A549 (cell line): ENCODE results near the gene TACC2. TPM values are rescaled to one million over a fixed set of nuclear protein-coding genes. Genes with fewer than 3 reads are reported as not detected.
A peak's percentile ranks its signal among the peaks of the same experiment; 100 is the strongest.

Experiments
- ATAC-seq, 2 experiments: fragments of 200-7000 bp in 1 of 2; fragments of >200 bp in 1 of 2; cut with Nextera tagmentation in 1 of 2; cut with Tn5 transposase in 1 of 2; 3 replicates each; pipeline versions ENCODE4 v1.8.0 to v1.9.1; 2018 to 2020; ENCODE audit warnings: mild to moderate bottlenecking in 1 of 2, moderate library complexity in 1 of 2
- CTCF ChIA-PET: fragments of 300-600 bp; sonication (Branson Sonifier 250); formaldehyde crosslinking; extraction: SDS; loops from one replicate; lab custom pipeline; 2021; ENCODE audit warnings: antibody characterized with exemption, inconsistent platforms; lab: Yijun Ruan, JAX
- POLR2A ChIA-PET: fragments of 350-600 bp; formaldehyde crosslinking; extraction: SDS; loops from one replicate; lab custom pipeline; 2021; ENCODE audit warnings: antibody characterized with exemption, inconsistent platforms; lab: Yijun Ruan, JAX
- DNase-seq, 2 experiments: peaks; one replicate each; pipeline versions ENCODE4 v3.0.0 to v3.0.0-alpha.2; 2011 to 2016; ENCODE audit warnings: low read depth in 1 of 2, low spot score in 1 of 2
- FAIRE-seq: peaks from 2 replicates; lab custom pipeline; 2011; peaks lifted over from hg19 to GRCh38; lab: Jason Lieb, UNC
- H3K27ac ChIP-seq, 2 experiments: fragments of >200 bp; sonication (Bioruptor Twin); formaldehyde crosslinking; 3 replicates each; pipeline ENCODE4 v1.5.1; 2016 to 2017
- H3K4me1 ChIP-seq: fragments of >200 bp; sonication (Bioruptor Twin); formaldehyde crosslinking; 3 replicates; pipeline ENCODE4 v1.6.1; 2016
- H3K4me2 ChIP-seq: fragments of >200 bp; sonication (Bioruptor Twin); formaldehyde crosslinking; 3 replicates; pipeline ENCODE4 v1.6.1; 2016
- H3K4me3 ChIP-seq: fragments of >200 bp; sonication (Bioruptor Twin); formaldehyde crosslinking; 3 replicates; pipeline ENCODE4 v1.5.1; 2016
- H3K9me3 ChIP-seq: fragments of >200 bp; sonication (Bioruptor Twin); formaldehyde crosslinking; 3 replicates; pipeline ENCODE4 v1.6.1; 2016
- CHD2 ChIP-seq: fragments of 150-350 bp; IDR thresholded peaks from 2 replicates; pipeline ENCODE4 v1.6.1; 2014; ENCODE audit warnings: low read length; ENCODE audit not compliant: partially characterized antibody
- EHF ChIP-seq: fragments of 250-450 bp; sonication (Bioruptor Pico); IDR thresholded peaks from 2 replicates; pipeline ENCODE4 v1.5.0; 2020; ENCODE audit warnings: mild to moderate bottlenecking
- EP300 ChIP-seq, 2 experiments: fragments of >200 bp; sonication (Bioruptor Twin); formaldehyde crosslinking; IDR thresholded peaks; 2 replicates in 1 of 2; 3 replicates in 1 of 2; pipeline ENCODE4 v1.6.1; 2016 to 2017
- FOSL2 ChIP-seq, 2 experiments: fragments of 450-650 bp in 1 of 2; fragments of >200 bp in 1 of 2; sonication (Bioruptor Twin) in 1 of 2; formaldehyde crosslinking; IDR thresholded peaks; 2 replicates each; pipeline versions ENCODE4 v1.5.0 to v1.6.1; 2016 to 2020; ENCODE audit warnings: mild to moderate bottlenecking in 1 of 2, moderate library complexity in 1 of 2
- HES2 ChIP-seq: fragments of >200 bp; sonication (Bioruptor Twin); formaldehyde crosslinking; IDR thresholded peaks from 2 replicates; pipeline ENCODE4 v1.6.1; 2016
- HEYL ChIP-seq: fragments of 250-450 bp; sonication (Bioruptor Pico); IDR thresholded peaks from 2 replicates; pipeline ENCODE4 v1.8.0; 2021; ENCODE audit warnings: mild to moderate bottlenecking, moderate library complexity
- HMGXB4 ChIP-seq: fragments of 250-450 bp; sonication (Bioruptor Pico); IDR thresholded peaks from 2 replicates; pipeline ENCODE4 v1.5.0; 2021; ENCODE audit warnings: mild to moderate bottlenecking, moderate library complexity, borderline replicate concordance
- MAFK ChIP-seq: fragments of 450-650 bp; IDR thresholded peaks from 2 replicates; pipeline ENCODE4 v1.6.1; 2014; ENCODE audit not compliant: partially characterized antibody
- NPAS2 ChIP-seq: fragments of 250-450 bp; sonication (Bioruptor Pico); IDR thresholded peaks from 2 replicates; pipeline ENCODE4 v1.8.0; 2022; ENCODE audit warnings: mild to moderate bottlenecking, moderate library complexity, borderline replicate concordance
- NR3C1 ChIP-seq: fragments of >200 bp; sonication (Bioruptor Twin); formaldehyde crosslinking; IDR thresholded peaks from 3 replicates; pipeline ENCODE4 v1.6.1; 2017
- PBX3 ChIP-seq: IDR thresholded peaks from 2 replicates; pipeline ENCODE4 v1.6.1; 2012
- RAD21 ChIP-seq, 2 experiments: fragments of >200 bp in 1 of 2; sonication (Bioruptor Twin) in 1 of 2; formaldehyde crosslinking in 1 of 2; IDR thresholded peaks in 1 of 2; conservative IDR thresholded peaks in 1 of 2; 2 replicates in 1 of 2; 3 replicates in 1 of 2; pipeline ENCODE4 v1.6.1; 2012 to 2018; ENCODE audit warnings: inconsistent platforms in 1 of 2
- REST ChIP-seq: fragments of 200-600 bp; sonication (generic); IDR thresholded peaks from 2 replicates; pipeline ENCODE4 v1.6.1; 2016; ENCODE audit warnings: antibody characterized with exemption, mild to moderate bottlenecking, moderate library complexity
- RFX5 ChIP-seq: fragments of 450-650 bp; IDR thresholded peaks from 2 replicates; pipeline ENCODE4 v1.7.1; 2014; ENCODE audit warnings: antibody characterized with exemption, mild to moderate bottlenecking, moderate library complexity
- RNF2 ChIP-seq: fragments of 200-600 bp; sonication (generic); IDR thresholded peaks from 2 replicates; pipeline ENCODE4 v1.6.1; 2016; ENCODE audit warnings: low read depth, mild to moderate bottlenecking, antibody characterized with exemption, moderate library complexity, borderline replicate concordance
- WGBS: methylation state at CpG from one replicate; pipeline ENCODE4 v1.1.6; 2017; ENCODE audit errors: missing lambda C conversion rate; 5-methylcytosine and 5-hydroxymethylcytosine counted together
- polyA plus RNA-seq, 4 experiments: library from polyadenylated mRNA; depleted of rRNA in 3 of 4; stranded (reverse); fragments of >200 nt; fragmentation: RNase III in 1 of 4; extraction: RNeasy Plus Mini Kit Qiagen cat#74134 plus additional on column Dnase treatment in 1 of 4; gene quantifications; 2 replicates in 3 of 4; 3 replicates in 1 of 4; pipeline ENCODE4 v1.2.3, GENCODE V29; 2011 to 2017
- TF ChIP-seq, protein P1 (sequence below): fragments of 250-450 bp; sonication (Bioruptor Pico); IDR thresholded peaks from 2 replicates; pipeline ENCODE4 v1.5.0; 2020; ENCODE audit warnings: low read depth, mild to moderate bottlenecking, moderate library complexity
- TF ChIP-seq, protein P2 (sequence below): IDR thresholded peaks from 2 replicates; pipeline ENCODE4 v1.6.1; 2012
- TF ChIP-seq, protein P3 (sequence below): fragments of >200 bp; sonication (Bioruptor Twin); formaldehyde crosslinking; IDR thresholded peaks from 3 replicates; pipeline ENCODE4 v1.5.1; 2016

TACC2 gene
- polyA plus RNA-seq, 2 of the 4 experiments (the other 2 are of a cell fraction), result 83.3 to 128 TPM

DNA sequence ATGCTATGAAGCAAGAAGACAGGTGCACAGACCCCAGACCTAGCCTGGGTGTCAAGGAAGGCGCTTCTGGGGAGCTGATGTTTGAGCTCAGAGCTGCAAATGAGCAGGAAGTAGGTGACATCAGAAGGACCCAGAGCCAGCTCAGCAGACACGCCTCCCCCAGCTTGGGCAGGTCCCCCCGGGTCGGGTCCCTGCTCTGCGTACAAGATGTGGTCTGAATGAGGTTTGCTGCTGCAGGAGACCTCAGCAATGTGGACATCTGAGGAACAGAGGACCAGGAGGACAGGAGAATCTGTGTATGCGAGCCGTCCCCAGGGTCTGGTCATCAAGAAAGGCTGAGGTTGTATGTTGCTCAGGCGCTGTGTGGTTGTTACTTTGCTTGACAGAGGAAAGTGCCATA, 51.8 kb downstream of the TACC2 start (continued):
- no peak for TF ChIP-seq HEYL (CRISPR knock-in tag)
- TF ChIP-seq, protein P1, sequence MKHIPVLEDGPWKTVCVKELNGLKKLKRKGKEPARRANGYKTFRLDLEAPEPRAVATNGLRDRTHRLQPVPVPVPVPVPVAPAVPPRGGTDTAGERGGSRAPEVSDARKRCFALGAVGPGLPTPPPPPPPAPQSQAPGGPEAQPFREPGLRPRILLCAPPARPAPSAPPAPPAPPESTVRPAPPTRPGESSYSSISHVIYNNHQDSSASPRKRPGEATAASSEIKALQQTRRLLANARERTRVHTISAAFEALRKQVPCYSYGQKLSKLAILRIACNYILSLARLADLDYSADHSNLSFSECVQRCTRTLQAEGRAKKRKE (CRISPR knock-in tag), result no peak

DNA sequence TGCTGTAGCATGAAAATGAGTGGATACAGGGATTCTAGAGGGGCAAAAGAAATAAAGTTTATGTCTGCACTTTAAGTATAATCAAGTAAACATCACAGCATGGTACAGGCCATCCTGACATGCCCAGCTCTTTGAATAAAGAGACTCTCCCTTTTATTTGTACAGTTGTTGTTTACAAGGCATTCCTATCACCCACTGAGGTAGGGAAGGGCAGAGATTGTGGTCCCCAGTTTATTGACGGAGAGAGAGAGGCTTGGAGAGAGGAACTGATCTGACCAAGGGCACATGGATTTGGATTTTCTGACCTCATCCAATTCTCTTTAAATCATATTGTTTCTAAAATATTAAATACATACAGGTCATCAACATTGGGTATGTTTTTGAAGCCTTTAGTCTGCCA, 53.9 kb downstream of the TACC2 start:
- DNase-seq, result no peak
- TF ChIP-seq HMGXB4 (CRISPR knock-in tag), result no peak
- TF ChIP-seq NPAS2 (CRISPR knock-in tag), result no peak
- TF ChIP-seq CHD2, result no peak
- no peak for TF ChIP-seq EHF (CRISPR knock-in tag)
- TF ChIP-seq FOSL2 (IDR thresholded peaks at IDR 0.05), result no peak
- TF ChIP-seq FOSL2 (CRISPR knock-in tag; IDR thresholded peaks at IDR 0.05), result no peak
- TF ChIP-seq REST, result no peak
- no peak for TF ChIP-seq RFX5
- no peak for TF ChIP-seq PBX3
- no peak for TF ChIP-seq MAFK
- TF ChIP-seq, protein P2, sequence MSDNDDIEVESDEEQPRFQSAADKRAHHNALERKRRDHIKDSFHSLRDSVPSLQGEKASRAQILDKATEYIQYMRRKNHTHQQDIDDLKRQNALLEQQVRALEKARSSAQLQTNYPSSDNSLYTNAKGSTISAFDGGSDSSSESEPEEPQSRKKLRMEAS, result no peak
- no peak for TF ChIP-seq RNF2
- no peak for TF ChIP-seq HES2
- no peak for TF ChIP-seq NR3C1
- TF ChIP-seq RAD21 (conservative IDR thresholded peaks at IDR 0.05 in 1 of 2, IDR thresholded peaks at IDR 0.05 in 1 of 2), result no peak
- no peak for TF ChIP-seq EP300 (IDR thresholded peaks at IDR 0.05)
- TF ChIP-seq, protein P3, sequence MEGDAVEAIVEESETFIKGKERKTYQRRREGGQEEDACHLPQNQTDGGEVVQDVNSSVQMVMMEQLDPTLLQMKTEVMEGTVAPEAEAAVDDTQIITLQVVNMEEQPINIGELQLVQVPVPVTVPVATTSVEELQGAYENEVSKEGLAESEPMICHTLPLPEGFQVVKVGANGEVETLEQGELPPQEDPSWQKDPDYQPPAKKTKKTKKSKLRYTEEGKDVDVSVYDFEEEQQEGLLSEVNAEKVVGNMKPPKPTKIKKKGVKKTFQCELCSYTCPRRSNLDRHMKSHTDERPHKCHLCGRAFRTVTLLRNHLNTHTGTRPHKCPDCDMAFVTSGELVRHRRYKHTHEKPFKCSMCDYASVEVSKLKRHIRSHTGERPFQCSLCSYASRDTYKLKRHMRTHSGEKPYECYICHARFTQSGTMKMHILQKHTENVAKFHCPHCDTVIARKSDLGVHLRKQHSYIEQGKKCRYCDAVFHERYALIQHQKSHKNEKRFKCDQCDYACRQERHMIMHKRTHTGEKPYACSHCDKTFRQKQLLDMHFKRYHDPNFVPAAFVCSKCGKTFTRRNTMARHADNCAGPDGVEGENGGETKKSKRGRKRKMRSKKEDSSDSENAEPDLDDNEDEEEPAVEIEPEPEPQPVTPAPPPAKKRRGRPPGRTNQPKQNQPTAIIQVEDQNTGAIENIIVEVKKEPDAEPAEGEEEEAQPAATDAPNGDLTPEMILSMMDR, result no peak
- FAIRE-seq, result no peak
- peak overlapping the region in 1 of 2 experiments; percentile 57; a peak in 2 of 6 replicates for H3K27ac ChIP-seq
- H3K9me3 ChIP-seq, result no peaks in the 10 kb centered on the region
- H3K4me3 ChIP-seq, result no peak overlapping the region
- peaks cover 23% of the 10 kb centered on the region for H3K4me1 ChIP-seq
- CTCF ChIA-PET, result interaction anchor here (1.4 to 4.0 kb wide), 3 partner anchors 8 to 70 kb away, joined by 4 to 21 read pairs (median 12); no protein-coding TSS in a partner anchor
- ATAC-seq, result no peak
- POLR2A ChIA-PET, result no interaction called here
- WGBS, result 66% methylated on average over 1 of the region's 1 CpG
- no peak overlapping the region for H3K4me2 ChIP-seq
